ENCODE results near the gene HOGA1.

The HOGA1 gene

DNA sequence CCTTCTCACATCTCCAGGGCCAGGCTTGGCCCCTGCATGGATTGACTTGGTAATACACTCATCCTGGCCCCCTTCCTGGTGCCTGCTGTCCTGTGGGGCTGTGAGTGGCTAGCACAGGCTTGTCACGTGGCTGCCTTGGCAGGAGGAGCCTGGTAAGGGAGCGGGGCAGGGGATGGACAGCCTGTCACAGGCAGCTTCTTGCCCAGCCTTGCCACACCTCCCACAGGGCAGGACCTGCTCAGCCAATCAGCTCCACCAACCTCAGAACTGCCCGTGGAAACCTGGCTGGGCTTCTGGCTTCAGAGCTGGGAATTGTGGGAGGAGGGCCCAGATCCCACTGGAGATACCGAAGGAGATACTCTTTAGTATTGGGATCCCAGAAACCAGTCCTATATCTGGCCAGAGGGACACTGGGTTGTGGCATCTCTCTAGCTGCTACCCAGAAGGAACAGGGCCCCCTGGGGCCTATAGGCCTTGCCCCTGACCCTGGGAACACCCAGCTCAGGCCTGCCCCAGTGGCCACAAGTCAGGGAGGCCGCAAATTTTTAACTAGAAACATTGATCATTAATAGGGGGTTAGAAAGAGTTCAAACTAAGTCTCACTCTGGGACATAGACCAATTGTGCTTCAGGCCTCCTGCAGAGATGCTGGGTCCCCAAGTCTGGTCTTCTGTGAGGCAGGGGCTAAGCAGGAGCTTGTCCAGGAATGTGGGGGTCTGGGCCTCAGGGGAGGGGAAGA, at the start of gene HOGA1:
Gene HOGA1, plus strand, starts transcription at position 330 of the 738 bp plus-strand sequence. Its CDS starts 315 bp downstream, at position 645.
- DNase-seq (ENCODE audit: low read depth in 2 of 2), result no peak

DNA sequence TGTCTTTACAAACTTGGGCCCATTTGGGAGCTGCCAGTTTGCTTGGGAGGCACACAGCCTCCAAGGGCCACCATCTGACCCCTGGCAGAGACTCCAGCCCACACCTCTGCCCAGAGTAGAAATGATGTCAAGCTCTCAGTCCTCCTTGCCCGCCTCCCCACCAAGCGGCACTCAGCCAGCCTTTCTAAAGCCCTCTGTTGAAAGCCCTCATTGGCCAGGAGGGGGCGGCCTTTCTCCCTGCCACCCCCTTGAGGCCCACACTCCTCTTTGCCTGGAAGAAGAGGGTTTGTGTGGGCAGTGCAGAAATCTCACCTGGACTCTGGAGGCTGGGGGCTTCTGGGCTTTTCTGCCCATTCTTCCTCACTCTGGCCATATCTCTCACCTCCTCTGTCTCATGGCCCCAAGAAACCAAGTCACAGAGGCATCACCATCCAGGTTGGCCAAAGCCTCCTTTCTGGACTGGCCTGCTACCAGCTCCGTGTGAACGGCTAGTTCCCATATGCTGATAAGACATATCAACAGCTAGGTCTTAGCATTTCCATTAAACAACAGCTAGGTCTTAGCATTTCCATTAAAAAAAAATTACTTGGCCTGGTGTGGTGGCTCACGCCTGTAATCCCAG, 49.3 kb upstream of the HOGA1 start:
- DNase-seq (ENCODE audit: low read depth in 2 of 2), result no peak

DNA sequence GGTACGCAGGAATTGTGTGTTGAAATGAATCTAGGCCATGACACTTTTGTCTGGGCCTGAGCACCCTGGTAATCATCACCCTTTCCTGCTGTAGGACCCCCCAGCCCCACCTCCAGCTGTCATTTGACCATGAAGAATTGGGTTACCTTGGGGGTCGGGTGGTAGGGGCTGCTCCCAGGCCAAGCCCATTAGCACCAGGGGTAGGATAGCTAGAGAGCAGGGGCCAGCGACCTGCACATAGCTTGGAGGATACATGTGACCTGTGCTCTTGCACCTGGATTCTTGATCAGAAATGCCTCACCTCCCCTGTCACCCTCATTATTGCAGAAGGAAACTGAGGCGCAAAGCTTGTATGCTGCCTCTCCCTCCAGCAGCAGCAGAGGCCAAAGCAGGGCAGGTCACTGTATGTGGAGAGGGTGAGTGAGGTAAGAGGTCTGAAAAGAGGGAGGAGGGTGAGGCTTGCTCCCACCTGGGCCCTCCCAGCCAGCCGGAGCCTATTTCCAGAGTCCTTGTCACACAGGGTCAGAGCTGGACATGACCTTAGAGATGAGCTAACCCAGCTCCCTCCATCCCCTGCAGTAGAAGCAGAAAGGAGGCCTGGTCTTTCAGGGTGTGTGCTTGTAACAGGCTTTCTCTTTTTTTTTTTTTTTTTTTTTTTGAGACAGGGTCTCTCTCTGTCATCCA, 46.9 kb upstream of the HOGA1 start:
- no peak for DNase-seq (ENCODE audit: low read depth in 2 of 2)

DNA sequence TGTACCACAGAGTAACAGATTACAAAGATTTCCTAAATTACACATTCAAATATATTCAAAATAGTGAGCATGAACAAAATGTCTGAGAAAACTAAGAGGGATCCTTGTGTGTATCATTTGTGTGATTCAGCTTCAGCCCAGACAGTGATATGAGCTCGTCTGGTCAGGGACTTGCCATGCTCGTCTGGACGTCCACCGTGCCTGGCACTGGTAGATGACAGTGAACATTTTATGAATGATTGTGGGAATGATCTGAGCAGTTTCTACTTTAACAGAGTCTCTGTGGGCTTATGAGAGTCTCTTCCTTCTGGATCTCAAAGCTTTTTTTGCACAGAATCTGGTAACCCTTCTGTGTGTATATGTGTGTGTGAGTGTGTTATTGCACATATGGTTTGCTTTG, 45.8 kb upstream of the HOGA1 start:
- no peak for DNase-seq (ENCODE audit: low read depth in 2 of 2)

DNA sequence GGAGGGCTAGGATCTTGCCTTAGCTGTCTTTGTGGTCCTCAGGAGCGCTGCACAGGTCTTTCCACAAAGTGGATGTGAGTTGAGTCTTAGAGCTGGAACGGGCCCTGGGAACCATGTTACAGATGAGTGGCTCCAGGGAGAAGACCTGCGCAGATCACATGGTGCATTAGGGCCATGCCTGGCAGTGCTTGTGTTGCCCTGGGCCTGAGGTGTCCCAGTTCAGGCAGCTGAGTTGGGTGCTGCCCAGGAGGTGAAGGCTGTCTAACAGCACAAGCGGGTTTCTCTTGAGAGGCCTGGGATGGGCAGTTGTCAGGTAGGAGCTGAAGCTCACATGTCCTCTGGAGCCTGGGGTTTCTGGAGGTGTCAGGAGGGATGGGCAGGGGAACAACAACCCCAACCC, 45.4 kb upstream of the HOGA1 start:
- no peak for DNase-seq (ENCODE audit: low read depth in 2 of 2)

DNA sequence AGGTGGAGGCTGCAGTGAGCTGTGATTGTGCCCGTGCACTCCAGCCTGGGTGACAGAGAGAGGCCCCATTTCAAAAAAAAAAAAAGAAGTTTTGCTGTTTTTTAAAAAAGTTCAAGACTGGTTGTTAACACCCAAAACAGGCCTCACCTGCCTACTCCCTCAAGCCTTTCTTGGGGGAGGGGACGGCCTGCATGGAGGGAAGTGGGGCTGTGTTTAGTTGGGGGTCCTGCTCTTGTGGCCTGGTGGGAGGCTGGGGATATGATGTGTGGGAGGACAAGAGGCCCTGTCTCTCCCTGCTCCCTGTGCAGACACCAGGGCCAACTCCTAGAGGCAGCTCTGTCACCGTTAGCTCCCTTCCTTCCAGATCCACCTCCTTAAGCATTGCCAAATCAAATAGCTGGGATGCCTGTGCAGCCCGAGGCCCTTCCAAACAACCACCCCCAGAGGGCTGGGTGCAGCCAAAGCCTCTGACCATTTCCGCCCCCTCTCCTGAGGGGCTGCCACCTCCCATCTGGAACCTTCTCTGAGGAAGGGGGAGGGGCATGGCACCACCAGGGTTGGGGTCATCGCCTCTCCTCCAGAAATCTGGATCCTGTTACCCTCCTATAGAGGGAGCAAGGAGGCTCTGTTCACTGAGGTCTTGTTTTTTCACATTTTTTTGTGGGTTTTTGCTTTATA, 44.5 kb upstream of the HOGA1 start:
- no peak for DNase-seq (ENCODE audit: low read depth in 2 of 2)

DNA sequence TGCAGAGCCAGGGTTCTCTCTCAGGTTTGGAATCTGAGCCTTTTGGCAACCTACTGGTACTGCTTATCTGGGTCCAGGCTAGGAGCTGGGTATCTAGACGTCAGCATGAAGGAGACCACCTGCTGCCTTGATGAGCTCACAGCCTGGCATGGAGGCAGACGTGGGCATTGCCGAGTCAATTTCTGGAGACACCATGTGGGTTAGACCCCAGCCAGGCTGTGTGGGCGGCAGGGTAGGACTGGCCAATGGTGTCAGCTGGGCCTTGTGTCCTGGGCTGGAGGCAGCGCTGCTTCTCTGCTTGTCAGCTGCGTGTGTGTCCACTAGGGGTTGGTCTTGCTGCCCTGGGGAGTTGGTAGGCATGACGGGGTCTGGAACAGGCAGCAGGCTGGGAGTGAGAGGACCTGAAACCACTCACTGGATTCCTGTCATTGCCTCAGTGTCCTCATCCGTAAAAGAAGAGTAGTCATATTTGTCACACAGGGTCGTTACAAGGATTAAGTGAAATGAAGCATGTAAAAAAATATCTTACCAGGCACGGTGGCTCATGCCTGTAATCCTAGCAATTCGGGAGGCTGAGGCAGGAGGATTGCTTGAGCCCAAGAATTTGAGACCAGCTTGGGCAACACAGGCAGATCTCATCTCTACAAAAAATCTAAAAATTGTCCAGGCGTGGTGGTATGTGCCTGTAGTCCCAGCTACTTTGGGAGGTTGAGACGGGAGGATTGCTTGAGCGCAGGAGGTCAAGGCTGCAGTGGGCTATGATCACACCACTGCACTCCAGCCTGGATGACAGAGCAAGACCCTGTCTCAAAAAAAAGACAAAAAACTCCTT, 43.3 kb upstream of the HOGA1 start:
- DNase-seq (ENCODE audit: low read depth in 2 of 2), result no peak

DNA sequence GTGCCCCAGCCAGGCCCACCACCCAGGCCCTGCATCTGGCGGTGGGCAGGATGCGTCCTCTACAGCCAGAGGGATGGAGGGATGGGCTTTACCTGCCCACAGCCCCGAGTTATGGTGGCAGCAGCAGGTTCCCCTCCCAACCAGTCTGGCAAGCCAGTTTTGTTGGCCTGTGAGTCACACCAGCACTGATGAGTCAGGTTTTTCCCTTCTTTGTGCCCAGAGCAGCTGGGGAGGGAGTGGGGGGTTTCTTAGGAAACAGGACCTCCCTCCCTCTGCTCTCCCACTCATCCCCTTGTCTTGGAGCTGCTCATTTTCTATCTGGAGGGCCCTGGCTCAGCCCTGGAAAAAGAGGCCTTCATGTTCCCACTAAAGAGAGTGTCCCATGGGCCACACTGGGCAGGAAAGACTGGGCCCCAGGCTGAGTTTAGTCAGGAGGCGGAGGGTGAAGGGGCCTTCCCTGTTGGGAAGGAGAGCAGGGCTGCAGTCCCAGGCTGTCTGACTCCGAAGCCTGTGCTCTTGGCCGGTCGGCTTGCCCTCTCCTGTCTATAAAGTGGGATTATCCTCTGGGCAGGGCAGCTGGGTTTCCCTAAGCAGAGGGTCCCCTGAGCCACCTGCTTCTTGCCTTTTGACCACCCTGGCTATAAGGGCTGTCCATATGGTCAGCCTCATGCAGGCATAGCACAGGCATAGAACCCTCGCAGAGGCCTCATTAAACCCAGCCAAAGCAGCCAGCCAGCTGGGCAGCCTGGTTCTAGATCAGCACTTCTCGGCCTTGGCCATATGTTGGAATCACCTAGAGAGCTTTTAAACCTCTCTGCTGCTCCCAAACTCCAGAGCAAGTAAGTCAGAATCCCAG, 41.8 kb upstream of the HOGA1 start:
- DNase-seq (ENCODE audit: low read depth in 2 of 2), result peak; percentile 26 to 33

DNA sequence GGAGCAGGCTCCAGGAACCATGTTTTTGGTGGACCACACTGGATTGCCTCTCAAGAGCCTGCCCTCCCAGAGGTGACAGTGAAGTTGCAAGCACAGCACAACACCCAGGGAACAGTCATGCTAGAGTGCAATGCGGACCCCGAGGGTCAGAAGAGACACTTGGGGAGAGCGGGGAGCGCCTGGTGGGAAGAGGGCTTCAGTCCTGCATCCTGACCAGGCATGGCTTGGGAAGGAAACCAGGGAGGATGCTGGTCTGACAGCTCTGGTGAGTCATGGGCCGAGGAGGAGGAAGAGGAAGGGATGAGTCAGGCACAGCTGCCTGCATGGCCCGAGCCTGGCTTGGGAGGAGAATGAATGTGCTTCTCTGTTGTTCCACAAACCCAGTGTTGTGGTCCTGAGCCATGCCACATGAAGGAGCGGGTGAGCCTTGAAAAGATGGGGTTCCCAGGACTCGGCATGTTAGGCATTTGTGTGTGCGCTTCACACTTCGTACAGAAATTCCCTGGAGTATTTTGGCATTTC, 41.1 kb upstream of the HOGA1 start:
- peak; percentile 26 to 39 for DNase-seq (ENCODE audit: low read depth in 2 of 2)

DNA sequence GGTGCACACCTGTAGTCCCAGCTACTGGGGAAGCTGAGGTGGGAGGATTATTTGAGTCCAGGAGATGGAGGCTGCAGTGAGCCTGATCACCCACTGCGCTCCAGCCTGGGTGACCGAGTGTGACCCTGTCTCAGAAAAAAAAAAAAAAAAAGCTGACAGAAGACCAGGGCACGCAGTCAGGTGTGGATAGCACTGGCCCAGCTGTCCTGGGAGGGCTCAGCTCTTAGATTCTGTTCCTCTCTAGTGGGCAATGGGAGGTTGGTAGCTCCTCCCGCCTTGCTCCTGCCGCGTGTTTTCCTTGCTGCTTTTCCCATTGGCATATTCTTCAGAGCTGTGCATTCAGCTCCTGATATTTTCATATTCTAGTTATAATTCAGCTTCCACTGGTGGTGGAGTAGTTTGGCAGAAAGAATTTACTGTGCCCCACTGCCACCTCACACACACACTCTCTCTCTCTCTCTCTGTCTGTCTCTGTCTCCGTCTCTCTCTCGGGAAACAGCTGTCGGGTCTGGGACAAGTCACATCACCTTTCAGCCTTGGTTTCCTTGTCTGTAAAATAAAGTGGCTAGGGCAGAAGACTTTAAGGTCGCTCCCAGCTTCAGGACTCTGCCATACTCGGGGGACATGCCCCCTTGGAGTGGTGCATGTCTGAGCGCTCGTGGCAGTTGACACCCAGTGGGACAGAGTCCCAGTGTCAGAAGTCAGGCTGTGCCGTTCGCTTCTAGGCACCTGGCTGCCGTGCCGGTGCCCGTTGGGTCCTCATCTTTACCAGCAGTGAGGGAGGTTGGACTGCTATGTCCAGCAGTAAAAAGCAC, 37.5 kb upstream of the HOGA1 start:
- DNase-seq (ENCODE audit: low read depth in 2 of 2), result no peak

DNA sequence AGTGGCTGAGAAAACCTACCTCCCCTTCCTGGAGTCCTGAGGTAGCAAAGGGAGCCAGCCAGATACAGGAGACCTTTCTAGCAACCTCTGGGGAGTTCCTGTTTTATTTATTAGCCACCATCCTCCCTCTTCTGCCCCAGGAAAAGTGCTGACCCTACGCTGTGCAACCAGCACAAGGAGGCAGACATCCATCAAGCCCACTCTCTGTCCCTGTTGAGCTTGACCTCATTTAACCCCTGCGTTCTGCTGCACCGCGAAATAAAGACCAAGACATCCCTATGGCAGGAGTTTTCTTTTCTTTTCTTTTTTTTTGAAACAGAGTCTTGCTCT, 37.0 kb upstream of the HOGA1 start:
- no peak for DNase-seq (ENCODE audit: low read depth in 2 of 2)

DNA sequence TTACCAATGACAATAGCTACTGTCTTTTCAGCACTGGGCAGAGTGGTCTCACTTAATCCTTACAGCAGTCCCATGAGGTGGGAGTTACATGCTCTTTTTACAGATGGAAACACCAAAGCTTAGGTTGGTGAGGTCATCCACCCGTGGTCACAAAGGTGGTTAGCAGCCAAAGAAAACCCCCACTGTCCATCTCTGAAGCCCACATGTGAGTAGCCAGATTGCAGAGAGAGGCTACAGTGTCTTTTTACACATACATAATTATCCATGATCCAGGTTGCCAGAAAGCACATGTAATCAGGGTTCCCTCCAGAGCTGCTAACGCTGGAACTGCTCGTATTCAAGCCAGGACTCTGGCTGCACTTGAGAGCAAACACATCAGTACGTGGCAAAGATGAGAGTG, 36.2 kb upstream of the HOGA1 start:
- DNase-seq (ENCODE audit: low read depth in 2 of 2), result no peak

DNA sequence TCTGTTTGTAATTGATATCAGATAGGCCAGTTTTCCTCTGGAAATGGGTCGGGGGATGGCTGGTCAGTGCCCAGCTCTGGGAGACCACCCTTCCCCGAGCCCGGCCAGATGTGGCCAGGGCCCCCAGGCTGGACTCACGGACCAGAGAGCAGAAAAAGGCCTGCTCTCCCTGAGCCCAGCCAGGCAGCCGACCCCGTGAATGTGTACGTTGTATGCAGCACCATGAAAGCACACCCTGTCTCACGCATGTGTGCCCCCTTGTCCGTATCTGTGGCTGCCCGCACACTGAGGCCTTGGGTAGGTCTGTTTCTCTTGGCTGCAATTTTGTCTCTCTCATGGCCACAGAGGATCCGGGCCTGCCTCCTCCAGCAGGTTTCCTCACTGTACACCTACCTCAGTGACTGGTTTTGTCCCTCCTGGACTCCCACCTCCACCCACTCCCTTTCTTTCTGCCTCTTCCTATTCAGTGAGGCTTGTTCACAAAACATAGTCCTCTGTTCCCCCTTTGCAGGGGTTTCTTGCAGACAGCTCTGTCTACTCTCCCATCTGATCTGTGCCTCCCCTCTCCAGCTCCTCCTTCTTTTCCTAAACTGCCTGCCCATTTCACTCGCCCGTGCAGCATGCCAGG, 35.2 kb upstream of the HOGA1 start:
- DNase-seq (ENCODE audit: low read depth in 2 of 2), result no peak

DNA sequence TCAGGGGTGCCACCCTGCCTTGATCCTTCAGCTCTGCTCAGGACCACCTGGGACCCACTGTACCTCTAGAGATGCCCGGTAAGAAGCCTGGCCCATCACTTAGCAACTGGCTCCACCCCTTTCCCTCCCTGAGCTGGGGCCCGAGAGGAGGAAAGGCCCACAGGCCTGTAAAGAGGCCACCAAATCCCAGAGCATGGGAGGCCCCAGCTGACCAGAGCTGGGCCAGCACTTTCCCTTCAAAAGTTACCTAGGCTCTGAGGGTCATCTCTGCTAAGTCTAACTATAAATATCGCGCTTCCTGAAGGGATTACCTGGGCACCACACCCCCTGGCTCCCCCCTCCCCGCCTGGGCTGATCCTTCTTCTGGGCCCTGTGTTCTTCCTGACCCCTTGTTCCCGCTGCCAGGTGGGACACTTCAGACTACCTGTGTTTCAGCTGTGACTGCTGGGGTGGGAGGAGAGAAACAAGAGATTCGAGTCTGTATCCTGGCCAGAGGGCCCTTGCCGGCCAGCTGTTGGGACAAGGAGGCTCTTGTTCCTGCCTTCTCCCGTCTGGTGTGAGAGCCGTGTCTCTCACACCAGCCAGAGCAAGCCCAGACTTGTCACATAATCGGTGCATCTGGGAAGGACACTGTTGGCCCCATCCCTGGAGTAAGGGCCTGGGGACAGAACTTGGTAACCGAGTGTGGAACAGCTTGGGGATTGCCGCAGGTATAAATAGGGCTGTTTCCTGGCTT, 34.4 kb upstream of the HOGA1 start:
- DNase-seq (ENCODE audit: low read depth in 2 of 2), result no peak

DNA sequence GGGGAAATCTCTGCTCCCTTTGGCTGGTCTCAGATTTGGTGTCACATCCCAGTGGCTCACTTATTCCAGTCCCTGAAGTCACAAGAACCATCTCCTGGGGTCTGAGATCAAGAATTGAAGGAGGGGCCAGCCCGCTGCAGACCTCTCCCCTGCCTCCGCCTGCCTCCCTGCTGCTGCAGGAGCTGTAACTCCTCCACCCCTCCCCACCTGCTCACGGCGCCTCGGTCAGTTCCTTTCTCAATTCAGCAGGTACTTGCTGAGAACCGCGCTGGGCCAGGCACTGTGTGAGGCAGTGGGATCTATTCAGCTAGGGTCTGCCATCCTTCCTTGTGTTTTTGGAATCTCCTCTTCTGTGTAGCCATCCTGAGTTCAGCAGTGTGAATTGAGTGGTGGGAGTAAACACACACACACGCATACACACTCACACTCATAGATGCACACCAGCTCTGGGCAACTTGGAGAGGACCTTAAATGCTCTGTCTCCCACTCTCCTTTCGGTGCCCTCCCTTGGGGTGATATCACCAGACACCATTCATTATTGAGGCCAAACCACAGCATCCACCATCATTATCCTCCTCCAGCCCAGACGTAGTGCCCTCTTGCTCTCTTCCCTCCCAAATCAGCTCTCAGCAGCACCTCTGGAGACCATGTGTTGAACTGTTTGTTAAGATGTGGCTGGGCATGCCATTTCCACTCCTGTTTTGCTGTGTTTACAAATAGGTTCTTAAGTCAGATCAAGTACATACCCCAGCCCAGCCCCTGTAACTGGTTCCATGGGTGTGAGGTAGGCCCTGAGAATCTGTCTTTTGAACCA, 33.6 kb upstream of the HOGA1 start:
- no peak for DNase-seq (ENCODE audit: low read depth in 2 of 2)

DNA sequence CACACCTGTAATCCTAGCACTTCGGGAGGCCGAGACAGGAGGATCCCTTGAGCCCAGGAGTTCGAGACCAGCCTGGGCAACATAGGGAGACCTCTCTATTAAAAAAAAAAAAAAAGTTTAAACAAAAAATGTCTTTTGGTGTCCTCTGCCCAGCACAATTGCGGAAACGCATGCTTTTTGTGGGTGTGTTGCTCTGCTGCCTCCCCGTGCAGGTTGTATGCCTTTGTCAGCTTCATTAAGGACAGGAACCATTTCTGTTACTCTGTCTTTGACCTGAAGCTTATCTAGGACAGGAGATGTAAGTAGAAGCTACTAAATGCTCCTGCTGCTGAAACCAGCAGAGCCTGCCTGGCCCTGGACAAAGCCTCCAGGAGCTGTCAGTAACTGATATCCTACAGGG, 32.9 kb upstream of the HOGA1 start:
- DNase-seq (ENCODE audit: low read depth in 2 of 2), result no peak

DNA sequence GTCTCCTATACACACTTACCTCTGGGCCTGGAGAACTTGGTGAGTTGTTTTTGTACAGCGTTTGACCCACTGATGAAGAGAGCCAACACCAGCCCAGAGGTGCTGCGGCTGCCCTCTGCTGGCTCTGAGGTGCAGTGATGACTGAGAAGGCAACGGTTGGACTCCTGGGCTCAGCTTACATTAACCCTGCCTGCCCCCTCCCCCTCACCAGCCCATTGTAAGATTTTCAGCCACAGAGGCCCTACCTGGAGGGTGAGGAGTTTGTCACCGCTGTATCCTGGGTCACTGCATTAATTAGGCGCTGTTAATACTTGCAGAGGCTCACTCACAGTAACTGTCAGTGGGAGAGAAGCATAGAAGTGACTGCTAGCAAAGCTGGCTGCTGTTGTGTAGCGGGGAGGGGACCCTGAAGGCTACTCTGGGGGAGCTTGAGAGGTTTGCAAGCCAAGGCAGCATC, 30.6 kb upstream of the HOGA1 start:
- peak; percentile 40 to 43 for DNase-seq (ENCODE audit: low read depth in 2 of 2)
